PC-9 (cell line): ENCODE results near the gene TBC1D8. TPM values are rescaled to one million over a fixed set of nuclear protein-coding genes. Genes with fewer than 3 reads are reported as not detected.

Experiments used
- BruUV-seq: library from RNA; stranded (reverse); fragments of 400-500 nt; replicated peaks from 2 replicates; lab custom pipeline; 2021; lab: Mats Ljungman, UMichigan
- CTCF ChIA-PET: fragments of 300-600 bp; sonication (Branson Sonifier 250); formaldehyde crosslinking; loops from one replicate; lab custom pipeline; 2022; ENCODE audit warnings: antibody characterized with exemption; lab: Charles Lee
- POLR2A ChIA-PET: fragments of 300-600 bp; sonication (Branson Sonifier 250); formaldehyde crosslinking; loops from one replicate; lab custom pipeline; 2022; ENCODE audit warnings: antibody characterized with exemption; ENCODE audit not compliant: unreplicated experiment; lab: Charles Lee
- DNase-seq, 2 experiments: peaks; one replicate each; pipeline versions ENCODE4 v3.0.0 to v3.0.0-alpha.2; 2015 to 2022; ENCODE audit warnings: mixed read lengths in 1 of 2
- H2AFZ ChIP-seq: fragments of 200-600 bp; sonication (generic); 2 replicates; pipeline ENCODE4 v1.8.1; 2017; ENCODE audit warnings: antibody characterized with exemption
- H3F3A ChIP-seq: fragments of 200-600 bp; sonication (generic); 2 replicates; pipeline ENCODE4 v1.8.1; 2017; ENCODE audit warnings: antibody characterized with exemption, mild to moderate bottlenecking, low read depth; ENCODE audit not compliant: insufficient read depth
- H3K27ac ChIP-seq: fragments of 200-600 bp; sonication (generic); 2 replicates; pipeline ENCODE4 v1.6.1; 2016; ENCODE audit warnings: mixed run types
- H3K27me3 ChIP-seq: fragments of 200-600 bp; sonication (generic); 2 replicates; pipeline ENCODE4 v1.6.1; 2016; ENCODE audit warnings: low read depth, mixed run types; ENCODE audit not compliant: insufficient read depth
- H3K36me3 ChIP-seq: fragments of 200-600 bp; sonication (generic); 2 replicates; pipeline ENCODE4 v1.6.1; 2016; ENCODE audit warnings: low read depth, mixed run types
- H3K4me1 ChIP-seq: fragments of 200-600 bp; sonication (generic); replicated peaks from 2 replicates; pipeline ENCODE4 v1.6.1; 2016; ENCODE audit warnings: mixed run types; ENCODE audit not compliant: insufficient read depth
- H3K4me2 ChIP-seq: fragments of 200-600 bp; sonication (generic); 2 replicates; pipeline ENCODE4 v1.6.1; 2017; ENCODE audit warnings: mixed run types
- H3K4me3 ChIP-seq: fragments of 200-600 bp; sonication (generic); 2 replicates; pipeline ENCODE4 v1.6.1; 2016; ENCODE audit warnings: mixed run types
- H3K79me2 ChIP-seq: fragments of 200-600 bp; sonication (generic); 2 replicates; pipeline ENCODE4 v1.6.1; 2017; ENCODE audit warnings: low read depth, mixed run types
- H3K9me2 ChIP-seq: fragments of 200-600 bp; sonication (generic); 2 replicates; pipeline ENCODE4 v1.8.1; 2017; ENCODE audit warnings: mild to moderate bottlenecking; ENCODE audit not compliant: insufficient read depth
- H3K9me3 ChIP-seq: fragments of 200-600 bp; sonication (generic); 2 replicates; pipeline ENCODE4 v1.8.1; 2016; ENCODE audit warnings: low read depth; ENCODE audit not compliant: insufficient read depth
- H4K20me1 ChIP-seq: fragments of 200-600 bp; sonication (generic); 2 replicates; pipeline ENCODE4 v1.8.1; 2017; ENCODE audit not compliant: insufficient read depth
- CTCF ChIP-seq: fragments of 200-600 bp; sonication (generic); conservative IDR thresholded peaks from 2 replicates; pipeline ENCODE4 v1.6.1; 2017; ENCODE audit warnings: mixed run types, antibody characterized with exemption, mild to moderate bottlenecking, moderate library complexity
- EZH2 ChIP-seq: fragments of 200-600 bp; sonication (generic); IDR thresholded peaks from 2 replicates; pipeline ENCODE4 v1.8.0; 2017; ENCODE audit warnings: antibody characterized with exemption, low read depth
- intact Hi-C: fragments of 100-400 bp; cut with micrococcal nuclease; formaldehyde crosslinking; loops from one replicate; pipeline ENCODE4 v1.10.0; 2022; ENCODE audit not compliant: unreplicated experiment
- total RNA-seq: library from RNA; stranded (reverse); gene quantifications from 2 replicates; pipeline ENCODE4 v1.2.3, GENCODE V29; 2021

The TBC1D8 gene
- total RNA-seq, 1 experiment from 2014 or later, result 25.2 TPM

DNA sequence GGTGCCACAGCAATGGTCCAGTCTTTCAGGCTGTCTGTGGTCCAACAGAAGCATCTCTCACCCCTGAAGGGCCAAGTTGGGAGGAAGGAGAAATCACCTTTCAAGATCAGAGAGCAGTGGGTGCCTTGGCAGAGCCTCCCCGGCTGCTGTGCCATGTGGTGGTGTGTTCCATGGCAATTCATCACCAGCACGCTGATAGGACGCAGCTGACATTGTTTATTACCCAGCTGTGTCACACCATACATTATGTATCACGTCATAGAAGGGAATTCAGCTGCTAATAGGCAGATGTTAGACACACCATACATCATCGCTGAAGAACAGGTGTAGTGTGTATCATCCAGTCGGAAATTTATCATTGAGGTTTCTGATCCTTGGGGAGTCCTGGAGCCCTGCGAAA lies 178.7 kb downstream of the TBC1D8 start:
- Histone ChIP-seq H4K20me1 (no peaks in the 10 kb centered on the region), H3K79me2 (no peaks in the 10 kb centered on the region), H3K4me1 (no peaks in the 10 kb centered on the region), H3K27ac (no peak overlapping the region), H2AFZ (no peak overlapping the region), H3K4me3 (no peak overlapping the region), H3F3A (peaks cover 9% of the 10 kb centered on the region; the same call in 1 of the 2 replicates), H3K4me2 (no peak overlapping the region), H3K9me3 (no peaks in the 10 kb centered on the region), H3K36me3 (peaks cover 30% of the 10 kb centered on the region), H3K9me2 (no peaks in the 10 kb centered on the region), H3K27me3 (no peaks in the 10 kb centered on the region)
- ChIA-PET CTCF (interaction anchor here (0.7 kb wide), 1 partner anchor 165 kb away, joined by 4 read pairs; no protein-coding TSS in a partner anchor), POLR2A (no interaction called here)
- TF ChIP-seq CTCF, result no peak
- intact Hi-C loops, result no loop called here
- no TSS peak for BruUV-seq
- DNase-seq, result no peak

- Histone ChIP-seq H4K20me1 (no peaks in the 10 kb centered on the region), H3K4me1 (no peaks in the 10 kb centered on the region), H3F3A (peaks cover 9% of the 10 kb centered on the region; the same call in 1 of the 2 replicates), H2AFZ (no peak overlapping the region), H3K4me2 (no peak overlapping the region), H3K27me3 (no peaks in the 10 kb centered on the region), H3K4me3 (no peak overlapping the region), H3K27ac (no peak overlapping the region), H3K79me2 (no peaks in the 10 kb centered on the region), H3K9me3 (no peaks in the 10 kb centered on the region), H3K36me3 (peaks cover 32% of the 10 kb centered on the region), H3K9me2 (no peaks in the 10 kb centered on the region)
- TF ChIP-seq EZH2 (no peak), CTCF (no peak)
- BruUV-seq, result no TSS peak
- no peak for DNase-seq
- intact Hi-C loops, result no loop called here
- POLR2A ChIA-PET, result no interaction called here
- CTCF ChIA-PET, result no interaction called here
Measured at GRCh38 chr2:100971221-100971620, 180.0 kb downstream of the TBC1D8 start.

GRCh38 chr2:100969998-100970397 lies 181.2 kb downstream of the TBC1D8 start:
- no peaks in the 10 kb centered on the region for H3K9me3 ChIP-seq
- H3K27me3 ChIP-seq, result no peaks in the 10 kb centered on the region
- H3K36me3 ChIP-seq, result peaks cover 34% of the 10 kb centered on the region
- H2AFZ ChIP-seq, result no peak overlapping the region
- no peaks in the 10 kb centered on the region for H3K4me1 ChIP-seq
- no peak overlapping the region for H3K4me2 ChIP-seq
- no peak for DNase-seq
- H3K27ac ChIP-seq, result no peak overlapping the region
- TF ChIP-seq CTCF (no peak), EZH2 (no peak)
- peaks cover 5% of the 10 kb centered on the region; the same call in 1 of the 2 replicates for H3F3A ChIP-seq
- BruUV-seq, result no TSS peak
- no peak overlapping the region for H3K4me3 ChIP-seq
- CTCF ChIA-PET, result no interaction called here
- H3K9me2 ChIP-seq, result no peaks in the 10 kb centered on the region
- H4K20me1 ChIP-seq, result no peaks in the 10 kb centered on the region
- POLR2A ChIA-PET, result no interaction called here
- no peaks in the 10 kb centered on the region for H3K79me2 ChIP-seq
- intact Hi-C loops, result no loop called here
